NCI-H1436 treated with DMSO at 0.1 percent for 48 hours (cell line): Measurements from ENCODE around the gene UBR3.
"Not testable (repeated sequence)": the region's sequence is repeated elsewhere in the genome, so short reads cannot be mapped to it uniquely, and the experiment has no call there.

Experiments
- DNase-seq: peaks from one replicate; lab custom pipeline; 2025; lab: John Stamatoyannopoulos, UW

The UBR3 gene, protein sequence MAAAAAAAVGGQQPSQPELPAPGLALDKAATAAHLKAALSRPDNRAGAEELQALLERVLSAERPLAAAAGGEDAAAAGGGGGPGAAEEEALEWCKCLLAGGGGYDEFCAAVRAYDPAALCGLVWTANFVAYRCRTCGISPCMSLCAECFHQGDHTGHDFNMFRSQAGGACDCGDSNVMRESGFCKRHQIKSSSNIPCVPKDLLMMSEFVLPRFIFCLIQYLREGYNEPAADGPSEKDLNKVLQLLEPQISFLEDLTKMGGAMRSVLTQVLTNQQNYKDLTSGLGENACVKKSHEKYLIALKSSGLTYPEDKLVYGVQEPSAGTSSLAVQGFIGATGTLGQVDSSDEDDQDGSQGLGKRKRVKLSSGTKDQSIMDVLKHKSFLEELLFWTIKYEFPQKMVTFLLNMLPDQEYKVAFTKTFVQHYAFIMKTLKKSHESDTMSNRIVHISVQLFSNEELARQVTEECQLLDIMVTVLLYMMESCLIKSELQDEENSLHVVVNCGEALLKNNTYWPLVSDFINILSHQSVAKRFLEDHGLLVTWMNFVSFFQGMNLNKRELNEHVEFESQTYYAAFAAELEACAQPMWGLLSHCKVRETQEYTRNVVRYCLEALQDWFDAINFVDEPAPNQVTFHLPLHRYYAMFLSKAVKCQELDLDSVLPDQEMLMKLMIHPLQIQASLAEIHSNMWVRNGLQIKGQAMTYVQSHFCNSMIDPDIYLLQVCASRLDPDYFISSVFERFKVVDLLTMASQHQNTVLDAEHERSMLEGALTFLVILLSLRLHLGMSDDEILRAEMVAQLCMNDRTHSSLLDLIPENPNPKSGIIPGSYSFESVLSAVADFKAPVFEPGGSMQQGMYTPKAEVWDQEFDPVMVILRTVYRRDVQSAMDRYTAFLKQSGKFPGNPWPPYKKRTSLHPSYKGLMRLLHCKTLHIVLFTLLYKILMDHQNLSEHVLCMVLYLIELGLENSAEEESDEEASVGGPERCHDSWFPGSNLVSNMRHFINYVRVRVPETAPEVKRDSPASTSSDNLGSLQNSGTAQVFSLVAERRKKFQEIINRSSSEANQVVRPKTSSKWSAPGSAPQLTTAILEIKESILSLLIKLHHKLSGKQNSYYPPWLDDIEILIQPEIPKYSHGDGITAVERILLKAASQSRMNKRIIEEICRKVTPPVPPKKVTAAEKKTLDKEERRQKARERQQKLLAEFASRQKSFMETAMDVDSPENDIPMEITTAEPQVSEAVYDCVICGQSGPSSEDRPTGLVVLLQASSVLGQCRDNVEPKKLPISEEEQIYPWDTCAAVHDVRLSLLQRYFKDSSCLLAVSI (N-terminal part only)

DNA sequence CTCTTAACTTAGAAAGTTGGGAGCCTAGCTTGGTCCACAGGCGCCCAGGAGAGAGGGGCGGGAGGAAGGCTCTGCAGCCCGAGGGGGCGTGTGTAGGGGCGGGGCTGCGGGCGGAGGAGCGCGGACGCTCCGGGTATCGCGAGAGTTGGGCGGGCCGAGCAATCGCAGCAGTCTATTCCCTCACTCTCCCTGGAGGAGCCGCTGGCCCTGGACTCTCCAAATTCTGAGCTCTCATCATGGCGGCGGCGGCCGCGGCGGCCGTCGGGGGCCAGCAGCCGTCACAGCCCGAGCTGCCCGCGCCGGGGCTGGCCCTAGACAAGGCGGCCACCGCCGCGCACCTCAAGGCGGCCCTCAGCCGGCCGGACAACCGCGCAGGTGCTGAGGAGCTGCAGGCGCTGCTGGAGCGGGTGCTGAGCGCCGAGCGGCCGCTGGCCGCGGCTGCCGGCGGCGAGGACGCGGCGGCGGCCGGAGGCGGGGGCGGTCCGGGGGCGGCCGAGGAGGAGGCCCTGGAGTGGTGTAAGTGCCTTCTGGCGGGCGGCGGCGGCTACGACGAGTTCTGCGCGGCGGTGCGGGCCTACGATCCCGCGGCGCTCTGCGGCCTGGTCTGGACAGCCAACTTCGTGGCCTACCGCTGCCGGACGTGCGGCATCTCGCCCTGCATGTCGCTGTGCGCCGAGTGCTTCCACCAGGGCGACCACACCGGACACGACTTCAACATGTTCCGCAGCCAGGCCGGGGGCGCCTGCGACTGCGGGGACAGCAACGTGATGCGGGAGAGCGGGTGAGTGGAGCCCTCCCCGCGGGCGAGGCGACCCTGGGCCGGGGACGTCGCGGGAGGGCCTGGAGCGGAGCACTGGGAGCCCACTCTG is at the start of gene UBR3:
Gene UBR3 (plus strand): TSS at position 183 of the 869 bp plus-strand sequence. CDS start 54 bp downstream, at position 237.
- DNase-seq: peak; percentile 14

DNA sequence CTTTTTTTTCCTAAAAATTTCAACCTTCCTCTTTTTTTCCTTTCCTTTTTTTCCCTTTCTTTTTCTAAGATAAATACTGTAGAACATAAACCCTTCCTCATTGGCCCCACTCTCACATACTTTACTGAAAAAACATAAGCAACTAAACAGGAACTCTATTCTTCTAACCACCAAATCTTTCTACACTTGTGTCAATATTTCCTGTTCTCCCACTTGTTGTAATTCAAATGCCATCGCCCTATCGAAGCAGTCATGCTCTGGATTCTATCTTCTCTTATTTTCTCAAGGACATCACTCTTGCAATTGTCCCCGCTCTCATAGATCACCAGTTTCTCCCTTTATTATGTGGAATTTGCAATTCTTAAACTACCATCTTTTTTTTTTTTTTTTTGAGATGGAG is 48.8 kb upstream of the UBR3 start:
- no peak for DNase-seq

DNA sequence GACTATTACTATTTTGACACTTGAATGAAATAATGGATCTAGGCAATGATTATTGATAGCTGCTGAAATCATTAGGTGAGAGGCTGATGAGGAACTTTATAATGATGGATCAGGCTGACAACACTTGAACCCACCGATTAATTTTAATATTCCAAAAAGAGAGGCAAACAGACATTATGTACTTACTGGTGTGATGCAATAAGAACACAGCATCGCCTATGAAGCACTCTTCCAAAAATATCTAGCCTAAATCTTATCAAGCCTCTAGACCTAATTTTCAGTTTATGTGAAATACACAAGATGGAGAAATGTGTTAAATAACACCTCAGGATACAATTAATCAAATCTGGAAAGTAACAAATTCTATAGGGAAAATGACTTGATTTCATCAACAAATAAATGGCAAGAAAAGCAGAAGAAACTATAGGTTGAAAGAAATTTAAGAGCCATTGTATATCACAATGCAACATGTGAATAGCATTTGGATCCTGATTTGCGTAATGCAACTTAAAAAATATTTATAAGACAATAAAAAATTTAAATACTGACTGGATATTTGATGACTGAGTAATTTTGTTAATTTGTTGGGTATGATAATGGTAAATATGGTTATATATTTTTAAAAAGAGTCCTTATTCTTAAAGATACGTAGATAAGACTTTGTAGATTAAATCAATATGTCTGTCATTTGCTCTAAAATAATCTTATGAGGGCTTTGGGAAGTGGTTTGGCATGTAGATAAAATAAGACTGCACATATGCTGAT is 45.8 kb upstream of the UBR3 start:
- no peak for DNase-seq

DNA sequence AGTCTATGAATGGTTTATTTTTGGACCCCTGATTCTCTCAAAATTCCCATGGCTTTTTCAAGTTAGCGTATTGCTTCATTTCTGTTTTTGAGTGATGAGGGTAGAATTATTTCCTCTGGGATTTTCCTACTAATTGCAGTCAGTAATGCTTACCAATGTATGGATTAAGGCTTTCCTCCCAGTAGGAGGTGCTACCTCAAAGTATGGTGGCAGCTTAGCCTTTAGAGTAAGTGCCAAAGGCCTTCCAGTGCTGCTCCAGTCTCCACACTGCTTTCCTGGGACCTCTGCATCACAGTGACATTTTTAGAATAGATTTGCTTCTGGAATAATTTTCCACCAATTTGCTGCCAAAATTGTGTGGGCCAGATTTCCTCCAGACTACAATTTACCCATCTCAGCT is 44.7 kb upstream of the UBR3 start:
- no peak for DNase-seq

DNA sequence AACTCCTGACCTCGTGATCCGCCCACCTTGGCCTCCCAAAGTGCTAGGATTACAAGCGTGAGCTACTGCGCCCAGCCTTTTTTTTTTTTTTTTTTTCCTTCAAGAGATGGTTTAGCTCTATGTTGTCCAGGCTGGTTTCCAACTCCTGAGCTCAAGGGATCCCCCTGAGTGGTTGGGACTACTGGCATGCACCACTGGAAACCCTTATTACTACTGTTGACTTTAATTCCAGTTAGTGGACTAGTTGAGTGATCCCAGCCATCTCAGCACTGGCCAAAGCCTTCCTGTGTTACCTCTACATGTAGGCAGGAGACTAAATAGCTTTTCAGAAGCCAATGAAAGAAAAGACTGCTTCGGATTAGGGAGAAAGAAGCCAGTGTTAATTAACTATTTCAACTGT is 36.7 kb upstream of the UBR3 start:
- DNase-seq: no peak

DNA sequence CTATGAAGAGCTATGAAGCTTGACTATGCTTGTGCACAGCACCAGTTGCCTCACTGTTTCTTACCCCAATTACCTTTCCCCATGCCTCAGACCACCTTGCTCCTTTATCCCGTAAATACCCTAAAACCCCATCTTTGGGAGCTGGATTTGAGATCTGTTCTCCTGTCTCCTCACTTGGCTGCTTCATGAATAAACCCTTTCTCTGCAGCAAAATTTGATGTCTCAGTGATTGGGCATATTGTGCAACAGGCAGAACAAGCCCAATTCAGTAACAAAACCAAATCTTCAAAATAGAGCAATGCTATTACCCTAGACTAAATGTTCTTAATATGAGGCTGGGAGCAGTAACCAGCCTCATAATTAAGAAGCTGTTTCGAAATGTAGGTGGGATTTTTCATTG is 32.1 kb upstream of the UBR3 start:
- no peak for DNase-seq

DNA sequence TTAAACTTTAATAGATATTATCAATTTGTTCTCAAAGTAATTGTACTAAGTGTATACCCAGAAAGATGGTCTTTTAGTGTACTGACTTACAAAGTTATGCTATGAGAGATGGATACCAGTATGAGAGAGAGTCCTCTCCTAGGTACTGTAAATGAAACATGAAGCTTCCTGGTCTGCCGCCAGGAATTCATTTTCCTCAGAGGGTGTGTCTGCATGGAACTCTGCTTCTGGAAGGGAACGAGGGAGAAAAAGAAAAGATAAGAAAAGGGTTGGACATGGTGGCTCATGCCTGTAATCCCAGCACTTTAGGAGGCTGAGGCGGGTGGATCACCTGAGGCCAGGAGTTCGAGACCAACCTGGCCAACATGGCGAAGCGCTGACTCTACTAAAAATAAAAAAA is 30.8 kb upstream of the UBR3 start:
- no peak for DNase-seq

DNA sequence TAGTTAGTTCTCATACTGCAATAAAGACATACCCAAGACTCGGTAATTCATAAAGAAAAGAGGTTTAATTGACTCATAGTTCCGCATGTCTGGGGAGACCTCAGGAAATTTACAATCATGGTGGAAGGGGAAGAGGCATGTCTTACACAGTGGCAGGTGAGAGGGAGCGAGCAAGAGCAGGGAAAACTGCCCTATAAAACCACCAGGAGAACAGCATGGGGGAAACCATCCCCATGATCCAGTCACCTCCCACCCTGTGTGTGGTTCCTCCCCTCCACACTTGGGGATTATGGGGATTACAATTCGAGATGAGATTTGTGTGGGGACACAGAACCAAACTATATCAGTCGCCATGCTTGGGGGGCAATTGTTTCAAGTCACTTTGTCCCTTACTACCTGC is 29.7 kb upstream of the UBR3 start:
- DNase-seq: no peak

DNA sequence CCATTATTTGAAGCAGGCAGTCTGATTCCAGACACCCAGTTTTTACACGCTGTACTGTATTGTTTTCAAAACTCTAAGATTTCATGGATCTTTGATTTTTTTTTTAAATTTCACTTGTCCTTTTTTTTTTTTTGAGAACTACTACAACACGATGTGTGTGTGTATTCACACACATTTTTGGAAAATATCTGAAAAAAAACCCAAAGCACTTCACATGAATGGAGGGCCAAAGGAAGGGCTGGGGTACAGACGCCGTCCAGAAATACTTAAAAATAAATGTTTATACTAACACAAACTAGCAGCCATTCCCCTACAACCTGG is 28.9 kb upstream of the UBR3 start:
- no peak for DNase-seq

DNA sequence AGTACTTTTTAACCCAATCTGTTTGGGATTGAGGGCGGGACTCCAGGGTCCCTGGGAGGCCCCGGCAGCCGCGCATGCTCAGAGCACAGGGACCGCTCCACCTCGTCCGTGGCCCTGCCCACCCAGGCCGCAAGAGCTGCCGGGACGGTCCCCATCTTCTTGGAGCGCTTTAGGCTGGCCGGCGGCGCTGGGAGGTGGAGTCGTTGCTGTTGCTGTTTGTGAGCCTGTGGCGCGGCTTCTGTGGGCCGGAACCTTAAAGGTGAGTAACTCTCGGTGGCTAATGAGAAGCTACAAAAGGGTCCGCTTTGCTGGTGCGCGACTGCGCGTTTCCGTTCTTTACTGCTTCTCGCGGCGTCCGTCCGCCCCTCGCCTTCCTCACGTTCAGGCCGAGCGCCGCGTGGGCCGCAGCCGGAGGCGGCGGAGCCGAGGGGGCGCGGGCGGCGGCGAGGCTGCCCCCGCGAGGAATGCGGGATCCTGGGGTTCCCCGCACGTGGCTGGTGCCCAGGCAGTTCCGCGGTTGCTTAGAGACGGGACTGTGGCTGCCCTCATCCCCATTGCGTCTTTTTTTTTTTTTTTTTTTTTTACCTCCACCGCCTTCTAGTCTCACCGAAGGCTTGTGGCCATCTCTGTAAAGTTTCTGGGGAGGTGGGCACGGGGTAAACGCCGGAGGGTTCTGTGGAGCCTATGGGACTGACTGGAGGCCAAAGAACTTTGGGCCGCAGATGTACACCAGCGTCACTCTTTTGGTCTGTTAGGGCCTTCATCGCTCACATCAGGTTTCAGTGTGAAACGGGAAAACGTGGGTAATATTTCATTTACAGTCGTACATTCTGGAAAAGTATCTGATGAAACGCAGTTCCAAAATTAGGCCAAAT is 28.3 kb upstream of the UBR3 start, which contains the start of gene SSB:
Gene SSB (plus strand): TSS at position 154 of the 875 bp plus-strand sequence. CDS start 2,090 bp downstream, outside the sequence.
- peak; percentile 44 for DNase-seq

DNA sequence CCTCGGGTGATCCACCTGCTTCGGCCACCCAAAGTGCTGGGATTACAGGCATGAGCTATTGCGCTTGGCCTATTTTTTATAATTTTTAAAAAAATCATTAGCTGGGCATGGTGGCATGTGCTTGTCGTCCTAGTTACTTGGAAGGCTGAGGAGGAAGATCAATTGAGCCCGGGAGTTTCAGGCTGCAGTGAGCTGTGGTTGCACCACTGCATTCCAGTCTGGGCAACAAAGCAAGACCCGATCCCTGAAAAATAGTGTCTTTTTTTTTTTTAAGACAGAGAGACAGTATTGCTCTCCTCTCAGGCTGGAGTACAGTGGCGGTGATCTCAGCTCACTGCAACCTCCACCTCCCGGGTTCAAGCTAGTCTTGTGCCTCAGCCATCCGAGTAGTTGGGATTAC is 23.8 kb upstream of the UBR3 start:
- DNase-seq: no peak

DNA sequence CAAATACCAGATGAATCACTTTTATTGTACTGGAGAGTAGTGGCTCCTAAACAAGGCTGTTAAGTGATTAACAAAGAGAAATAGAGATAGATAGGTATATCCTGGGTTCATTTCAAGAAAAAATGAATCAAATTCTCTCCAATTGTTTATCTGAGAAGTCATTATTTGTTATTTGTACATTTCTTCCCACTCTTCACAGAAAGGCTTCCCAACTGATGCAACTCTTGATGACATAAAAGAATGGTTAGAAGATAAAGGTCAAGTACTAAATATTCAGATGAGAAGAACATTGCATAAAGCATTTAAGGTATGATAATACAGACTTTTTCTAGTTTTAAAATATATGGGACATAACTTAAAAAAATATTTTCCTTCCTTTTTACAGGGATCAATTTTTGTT is 20.7 kb upstream of the UBR3 start:
- no peak for DNase-seq

DNA sequence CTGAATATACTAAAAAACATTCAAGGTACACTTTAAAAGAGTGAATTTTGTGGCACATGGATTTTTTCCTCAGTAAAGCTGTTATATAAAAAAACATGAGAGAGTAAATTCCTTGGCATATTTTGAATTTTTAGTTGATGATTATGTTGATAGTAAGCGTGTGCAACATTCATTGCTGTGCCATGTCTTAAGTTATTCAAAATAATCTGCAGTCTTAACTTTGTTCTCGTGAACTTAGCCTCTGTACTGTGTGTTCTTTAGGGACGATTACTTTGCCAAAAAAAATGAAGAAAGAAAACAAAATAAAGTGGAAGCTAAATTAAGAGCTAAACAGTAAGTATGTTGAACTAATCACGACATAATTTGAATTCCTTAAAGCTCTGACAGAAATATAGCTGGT is 19.0 kb upstream of the UBR3 start:
- no peak for DNase-seq

DNA sequence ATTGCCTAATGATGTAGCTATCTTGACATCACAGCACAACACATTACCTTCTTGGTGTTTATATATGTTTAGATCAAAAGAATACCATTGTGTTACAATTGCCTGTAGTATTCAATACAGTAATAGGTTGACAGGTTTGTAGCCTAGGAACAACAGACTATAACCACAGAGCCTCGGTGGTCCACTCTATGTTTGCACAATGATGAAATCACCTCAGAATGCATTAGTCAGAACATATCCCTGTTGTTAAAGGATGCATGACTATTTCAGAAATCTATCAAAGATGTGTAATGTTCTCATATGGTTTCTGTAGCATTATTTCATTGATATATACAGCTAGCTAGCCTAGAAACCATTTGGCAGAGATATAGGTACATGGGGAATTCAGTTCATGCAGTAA is 11.4 kb upstream of the UBR3 start:
- no peak for DNase-seq

DNA sequence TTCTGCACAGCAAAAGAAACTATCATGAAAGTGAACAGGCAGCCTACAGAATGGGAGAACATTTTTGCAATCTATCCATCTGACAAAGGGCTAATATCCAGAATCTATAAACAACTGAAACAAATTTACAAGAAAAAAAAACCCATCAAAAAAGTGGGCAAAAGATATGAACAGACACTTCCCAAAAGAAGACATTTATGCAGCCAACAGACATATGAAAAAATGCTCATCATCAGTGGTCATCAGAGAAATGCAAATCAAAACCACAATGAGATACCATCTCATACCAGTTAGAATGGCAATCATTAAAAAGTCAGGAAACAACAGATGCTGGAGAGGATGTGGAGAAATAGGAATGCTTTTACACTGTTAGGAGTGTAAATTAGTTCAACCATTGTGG is 10.3 kb upstream of the UBR3 start:
- DNase-seq: not testable (repeated sequence)

DNA sequence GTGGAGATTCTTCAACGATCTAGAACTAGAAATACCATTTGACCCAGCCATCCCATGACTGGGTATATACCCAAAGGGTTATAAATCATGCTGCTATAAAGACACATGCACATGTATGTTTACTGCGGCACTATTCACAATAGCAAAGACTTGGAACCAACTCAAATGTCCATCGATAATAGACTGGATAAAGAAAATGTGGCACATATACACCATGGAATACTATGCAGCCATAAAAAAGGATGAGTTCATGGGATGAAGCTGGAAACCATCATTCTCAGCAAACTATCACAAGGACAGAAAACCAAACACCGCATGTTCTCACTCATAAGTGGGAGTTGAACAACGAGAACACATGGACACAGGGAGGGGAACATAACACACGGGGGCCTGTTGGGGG is 9.9 kb upstream of the UBR3 start:
- DNase-seq: not testable (repeated sequence)

DNA sequence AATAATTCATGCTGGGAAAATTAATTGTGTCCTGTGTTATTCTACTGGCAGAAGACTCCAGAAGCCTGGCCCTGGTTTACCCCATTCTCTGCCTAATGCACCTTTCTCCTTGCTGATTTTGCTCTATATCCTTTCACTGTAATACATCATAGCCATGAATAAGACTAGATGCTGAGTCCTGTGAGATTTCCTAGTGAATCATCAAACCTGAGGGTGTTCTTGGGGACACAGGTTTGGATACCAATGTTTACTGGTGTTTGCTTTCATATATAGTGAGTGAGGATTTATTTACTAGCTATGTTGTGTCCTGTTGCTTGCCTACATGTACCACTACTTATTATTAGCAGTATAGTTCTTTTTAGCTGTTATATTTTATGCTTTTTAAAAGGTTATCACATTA is 9.0 kb upstream of the UBR3 start:
- no peak for DNase-seq

DNA sequence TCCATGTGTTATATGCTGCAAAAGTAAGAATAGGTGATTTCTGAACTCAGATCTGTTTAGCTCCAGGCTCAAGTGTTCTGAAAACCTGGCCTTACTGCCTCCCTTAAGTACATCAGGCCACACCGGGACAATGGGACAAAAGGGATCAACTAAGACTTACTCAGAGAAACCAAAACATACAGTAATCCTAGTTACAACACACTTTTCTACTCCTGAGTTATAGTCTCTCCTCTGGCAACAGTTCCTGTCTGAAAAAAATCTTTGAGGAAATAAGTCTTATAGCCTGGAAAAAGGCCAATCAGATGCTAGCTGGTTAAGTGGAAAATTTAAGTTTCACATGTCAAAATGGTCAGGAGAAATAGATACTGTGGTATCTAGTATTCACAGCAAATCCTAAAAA is 8.1 kb upstream of the UBR3 start:
- DNase-seq: no peak

DNA sequence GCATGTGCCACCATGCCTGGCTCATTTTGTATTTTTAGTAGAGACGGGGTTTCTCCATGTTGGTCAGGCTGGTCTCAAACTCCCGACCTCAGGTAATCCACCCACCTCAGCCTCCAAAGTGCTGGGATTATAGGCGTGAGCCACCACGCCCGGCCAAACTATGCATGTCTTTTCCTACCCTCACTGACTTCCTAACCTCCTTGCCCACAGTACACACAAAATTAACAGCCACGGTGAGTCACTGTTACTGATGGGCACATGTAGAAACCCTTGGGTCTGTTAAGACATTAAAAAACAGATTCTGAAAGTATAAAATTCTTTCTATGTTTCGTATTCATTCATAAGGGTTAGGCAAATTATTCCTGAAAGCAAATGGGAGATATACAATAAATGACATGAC is 7.2 kb upstream of the UBR3 start:
- not testable (repeated sequence) for DNase-seq

DNA sequence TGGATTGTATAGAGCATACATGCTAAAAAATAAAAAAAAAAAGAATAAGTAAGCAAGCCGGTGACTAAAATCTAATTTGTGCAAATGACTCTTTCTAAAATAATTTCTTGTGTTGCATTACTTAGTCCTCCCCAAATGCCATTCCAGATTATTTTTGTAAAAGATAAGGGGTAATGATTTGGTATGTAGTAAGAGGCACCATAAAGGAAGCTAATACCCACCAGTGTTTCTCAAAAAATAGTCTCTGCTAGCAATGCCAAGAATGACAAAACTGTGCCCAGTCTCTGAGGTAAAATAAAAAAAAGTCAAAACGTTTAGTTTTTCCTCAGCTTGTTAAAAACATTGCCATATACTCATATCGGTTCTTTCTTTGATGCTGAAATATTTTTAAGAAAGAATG is 5.2 kb upstream of the UBR3 start:
- DNase-seq: no peak
